Ishikawa (cell line): Measurements from ENCODE around the gene STAG1.

Experiments
- CEBPB ChIP-seq: IDR thresholded peaks from 2 replicates; pipeline ENCODE4 v1.6.1; 2012
- CREB1 ChIP-seq: IDR thresholded peaks from 2 replicates; pipeline ENCODE4 v1.6.1; 2012; ENCODE audit warnings: low read depth
- EGR1 ChIP-seq: IDR thresholded peaks from 2 replicates; pipeline ENCODE4 v1.6.1; 2012
- EP300 ChIP-seq: IDR thresholded peaks from 2 replicates; pipeline ENCODE4 v1.6.1; 2012; ENCODE audit warnings: borderline replicate concordance
- FOXM1 ChIP-seq: IDR thresholded peaks from 2 replicates; pipeline ENCODE4 v1.6.1; 2012; ENCODE audit warnings: low read depth, borderline replicate concordance
- MAX ChIP-seq: IDR thresholded peaks from 2 replicates; pipeline ENCODE4 v1.6.1; 2012
- NFIC ChIP-seq: IDR thresholded peaks from 2 replicates; pipeline ENCODE4 v1.6.1; 2012
- RAD21 ChIP-seq: IDR thresholded peaks from 2 replicates; pipeline ENCODE4 v1.6.1; 2012; ENCODE audit warnings: low read depth
- REST ChIP-seq: IDR thresholded peaks from 2 replicates; pipeline ENCODE4 v1.6.1; 2012; ENCODE audit warnings: low read depth, mild to moderate bottlenecking
- TAF1 ChIP-seq: IDR thresholded peaks from 2 replicates; pipeline ENCODE4 v1.6.1; 2012; ENCODE audit warnings: low read depth, mild to moderate bottlenecking
- TCF12 ChIP-seq: IDR thresholded peaks from 2 replicates; pipeline ENCODE4 v1.6.1; 2012; ENCODE audit warnings: low read depth
- TEAD4 ChIP-seq: IDR thresholded peaks from 2 replicates; pipeline ENCODE4 v1.6.1; 2012
- USF1 ChIP-seq: IDR thresholded peaks from 2 replicates; pipeline ENCODE4 v1.6.1; 2012
- YY1 ChIP-seq: IDR thresholded peaks from 2 replicates; pipeline ENCODE4 v1.6.1; 2012; ENCODE audit warnings: low read depth
- ZBTB7A ChIP-seq: IDR thresholded peaks from 2 replicates; pipeline ENCODE4 v1.6.1; 2012; ENCODE audit warnings: low read depth

Gene STAG1

GRCh38 chr3:136741063-136741462 is 11.1 kb downstream of the STAG1 start:
- no peak for TF ChIP-seq CREB1
- TF ChIP-seq CEBPB = no peak
- no peak for TF ChIP-seq NFIC
- TF ChIP-seq YY1 = no peak
- TF ChIP-seq USF1 = no peak
- no peak for TF ChIP-seq REST
- no peak for TF ChIP-seq FOXM1

GRCh38 chr3:136740351-136740958 is 11.7 kb downstream of the STAG1 start:
- TF ChIP-seq YY1 = no peak

- TF ChIP-seq EGR1 = no peak
- no peak for TF ChIP-seq CEBPB
- no peak for TF ChIP-seq TEAD4
- TF ChIP-seq NFIC = no peak
- no peak for TF ChIP-seq FOXM1
- TF ChIP-seq REST = no peak
- TF ChIP-seq EP300 = no peak
- no peak for TF ChIP-seq MAX
- no peak for TF ChIP-seq RAD21
- no peak for TF ChIP-seq USF1
- no peak for TF ChIP-seq TAF1
- TF ChIP-seq CREB1 = no peak
- TF ChIP-seq ZBTB7A = no peak
- no peak for TF ChIP-seq YY1
- no peak for TF ChIP-seq TCF12
Observed at GRCh38 chr3:136735103-136735502, 17.1 kb downstream of the STAG1 start.

- no peak for TF ChIP-seq REST
- TF ChIP-seq TEAD4 = no peak
- TF ChIP-seq EGR1 = no peak
- TF ChIP-seq USF1 = no peak
- TF ChIP-seq EP300 = no peak
- no peak for TF ChIP-seq CEBPB
Observed at GRCh38 chr3:136734382-136735070, 17.7 kb downstream of the STAG1 start.
